ENCODE results near the gene ZNF280A. TPM values are rescaled to one million over a fixed set of nuclear protein-coding genes. Genes with fewer than 3 reads are reported as not detected.

ZNF280A gene
- total and polyA plus RNA-seq, 9 of the 15 experiments (the other 6 are each of a cell fraction or from before 2014, with no cell fraction given), result 19.0 to 40.8 (median 28.6) TPM

DNA sequence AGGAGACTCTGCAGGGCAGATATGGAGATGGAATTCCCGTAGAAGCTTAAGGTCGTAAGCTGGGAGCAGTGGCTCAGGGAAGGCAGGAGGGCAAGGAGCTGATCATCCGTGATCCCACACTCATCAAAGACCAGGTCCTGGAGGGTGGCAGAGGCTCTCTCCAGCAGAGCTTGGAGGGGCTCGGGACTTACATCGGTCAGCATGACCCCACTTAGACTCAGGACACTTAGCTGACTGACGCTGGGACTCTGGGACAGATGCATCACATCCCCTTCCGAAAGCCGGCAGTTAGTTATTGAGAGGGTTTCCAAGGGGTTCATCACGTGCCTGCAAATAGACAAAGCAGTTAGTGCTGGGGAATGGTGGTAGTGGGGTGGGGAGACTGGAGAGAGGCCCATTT is 28.2 kb upstream of the ZNF280A start:
- intact Hi-C loops (cut with micrococcal nuclease) (loop anchor here (10.0 kb wide), 1 partner anchor 56 kb away; no protein-coding TSS in a partner anchor), in situ Hi-C loops (cut with MboI) (loop anchor here (25.0 kb wide), 1 partner anchor 1136 kb away; the partner anchor contains the start of gene HIC2)
- TF ChIP-seq, protein P1, sequence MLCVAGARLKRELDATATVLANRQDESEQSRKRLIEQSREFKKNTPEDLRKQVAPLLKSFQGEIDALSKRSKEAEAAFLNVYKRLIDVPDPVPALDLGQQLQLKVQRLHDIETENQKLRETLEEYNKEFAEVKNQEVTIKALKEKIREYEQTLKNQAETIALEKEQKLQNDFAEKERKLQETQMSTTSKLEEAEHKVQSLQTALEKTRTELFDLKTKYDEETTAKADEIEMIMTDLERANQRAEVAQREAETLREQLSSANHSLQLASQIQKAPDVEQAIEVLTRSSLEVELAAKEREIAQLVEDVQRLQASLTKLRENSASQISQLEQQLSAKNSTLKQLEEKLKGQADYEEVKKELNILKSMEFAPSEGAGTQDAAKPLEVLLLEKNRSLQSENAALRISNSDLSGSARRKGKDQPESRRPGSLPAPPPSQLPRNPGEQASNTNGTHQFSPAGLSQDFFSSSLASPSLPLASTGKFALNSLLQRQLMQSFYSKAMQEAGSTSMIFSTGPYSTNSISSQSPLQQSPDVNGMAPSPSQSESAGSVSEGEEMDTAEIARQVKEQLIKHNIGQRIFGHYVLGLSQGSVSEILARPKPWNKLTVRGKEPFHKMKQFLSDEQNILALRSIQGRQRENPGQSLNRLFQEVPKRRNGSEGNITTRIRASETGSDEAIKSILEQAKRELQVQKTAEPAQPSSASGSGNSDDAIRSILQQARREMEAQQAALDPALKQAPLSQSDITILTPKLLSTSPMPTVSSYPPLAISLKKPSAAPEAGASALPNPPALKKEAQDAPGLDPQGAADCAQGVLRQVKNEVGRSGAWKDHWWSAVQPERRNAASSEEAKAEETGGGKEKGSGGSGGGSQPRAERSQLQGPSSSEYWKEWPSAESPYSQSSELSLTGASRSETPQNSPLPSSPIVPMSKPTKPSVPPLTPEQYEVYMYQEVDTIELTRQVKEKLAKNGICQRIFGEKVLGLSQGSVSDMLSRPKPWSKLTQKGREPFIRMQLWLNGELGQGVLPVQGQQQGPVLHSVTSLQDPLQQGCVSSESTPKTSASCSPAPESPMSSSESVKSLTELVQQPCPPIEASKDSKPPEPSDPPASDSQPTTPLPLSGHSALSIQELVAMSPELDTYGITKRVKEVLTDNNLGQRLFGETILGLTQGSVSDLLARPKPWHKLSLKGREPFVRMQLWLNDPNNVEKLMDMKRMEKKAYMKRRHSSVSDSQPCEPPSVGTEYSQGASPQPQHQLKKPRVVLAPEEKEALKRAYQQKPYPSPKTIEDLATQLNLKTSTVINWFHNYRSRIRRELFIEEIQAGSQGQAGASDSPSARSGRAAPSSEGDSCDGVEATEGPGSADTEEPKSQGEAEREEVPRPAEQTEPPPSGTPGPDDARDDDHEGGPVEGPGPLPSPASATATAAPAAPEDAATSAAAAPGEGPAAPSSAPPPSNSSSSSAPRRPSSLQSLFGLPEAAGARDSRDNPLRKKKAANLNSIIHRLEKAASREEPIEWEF (CRISPR knock-in tag; IDR thresholded peaks at IDR 0.05), result no peak
- no peak overlapping the region for H2AFZ ChIP-seq (ENCODE audit: low read depth, low read length)
- peak in 3 of 4 experiments; percentile 65 to 75 (median 70) for DNase-seq (ENCODE audit: extremely low read depth in 1 of 4, low spot score in 3 of 4)
- CTCF ChIA-PET (ENCODE audit: low intra/inter-chr PET ratio), result interaction anchor here (1.1 to 1.2 kb wide), 2 partner anchors 11 to 85 kb away, joined by 3 read pairs; partner anchors contain the start of gene PRAME
- peak overlapping the region in 1 of 2 experiments; percentile 12; a peak in 2 of 4 replicates for H3K9ac ChIP-seq (ENCODE audit: insufficient read depth in 1 of 2, low read depth in 2 of 2, low read length in 2 of 2)
- FAIRE-seq, result no peak
- peaks cover 45% of the 10 kb centered on the region for H3K79me2 ChIP-seq (ENCODE audit: control insufficient read depth, insufficient read depth, low read length)
- H3K4me3 ChIP-seq, result no peak overlapping the region
- no peak overlapping the region; the same call in 2 of the 3 replicates for H3K27ac ChIP-seq (ENCODE audit: extremely low read depth, low read depth, low read length)
- H3K27me3 ChIP-seq (ENCODE audit: control insufficient read depth in 2 of 2, insufficient read depth in 2 of 2, low read length in 2 of 2), result no peaks in the 10 kb centered on the region
- peaks cover 65% of the 10 kb centered on the region for H4K20me1 ChIP-seq (replicated peaks; ENCODE audit: control insufficient read depth, insufficient read depth, low read length)
- H3K4me2 ChIP-seq (ENCODE audit: insufficient read depth, low read length), result no peak overlapping the region
- no TSS peak for BruUV-seq (replicated peaks)
- H3K9me1 ChIP-seq (ENCODE audit: control insufficient read depth, insufficient read depth, low read length), result peaks cover 51% of the 10 kb centered on the region
- ATAC-seq, result peak; percentile 8
- 79% methylated on average over 9 of the region's 9 CpGs for WGBS (ENCODE audit: insufficient coverage, low coverage, missing lambda C conversion rate)
- peaks cover 70% of the 10 kb centered on the region for H3K36me3 ChIP-seq (ENCODE audit: control insufficient read depth, insufficient read depth, low read length)
- POLR2A ChIA-PET, result interaction anchor here (0.7 to 19.7 kb wide), 18 partner anchors 2 to 71 kb away, joined by 3 to 708 read pairs (median 6); partner anchors contain the start of genes PRAME, ZNF280A and ZNF280B
- H3K9me3 ChIP-seq (replicated peaks; ENCODE audit: control insufficient read depth, insufficient read depth, low read depth, low read length), result no peaks in the 10 kb centered on the region
- H3K4me1 ChIP-seq (replicated peaks in 1 of 2; ENCODE audit: control insufficient read depth in 2 of 2, insufficient read depth in 2 of 2, low read length in 2 of 2), result peaks cover 17 to 29% of the 10 kb centered on the region in 2 experiments

Data from K562 (cell line).